PFSK-1 (cell line): ENCODE results near the gene CCND2.

Source experiments
- POLR2AphosphoS5 ChIP-seq: IDR thresholded peaks from 2 replicates; pipeline ENCODE4 v1.6.1; 2012; ENCODE audit warnings: low read depth, mild to moderate bottlenecking, control low read depth, low read length, moderate library complexity
- SIN3A ChIP-seq: IDR thresholded peaks from 2 replicates; pipeline ENCODE4 v1.6.1; 2012; ENCODE audit warnings: mild to moderate bottlenecking, low read length, moderate library complexity, borderline replicate concordance; ENCODE audit not compliant: insufficient read depth
- TAF1 ChIP-seq: IDR thresholded peaks from 2 replicates; pipeline ENCODE4 v1.6.1; 2012; ENCODE audit warnings: low read length, control low read depth, borderline replicate concordance; ENCODE audit not compliant: insufficient read depth
- TF ChIP-seq, protein P1 (sequence below), 2 experiments: IDR thresholded peaks; 2 replicates each; pipeline versions ENCODE4 v1.6.1 to v1.8.0; 2011 to 2012; ENCODE audit warnings: low read depth in 2 of 2, low read length in 2 of 2, control low read depth in 1 of 2, inconsistent platforms in 1 of 2, mild to moderate bottlenecking in 1 of 2, moderate library complexity in 1 of 2; ENCODE audit not compliant: insufficient read depth in 1 of 2

DNA sequence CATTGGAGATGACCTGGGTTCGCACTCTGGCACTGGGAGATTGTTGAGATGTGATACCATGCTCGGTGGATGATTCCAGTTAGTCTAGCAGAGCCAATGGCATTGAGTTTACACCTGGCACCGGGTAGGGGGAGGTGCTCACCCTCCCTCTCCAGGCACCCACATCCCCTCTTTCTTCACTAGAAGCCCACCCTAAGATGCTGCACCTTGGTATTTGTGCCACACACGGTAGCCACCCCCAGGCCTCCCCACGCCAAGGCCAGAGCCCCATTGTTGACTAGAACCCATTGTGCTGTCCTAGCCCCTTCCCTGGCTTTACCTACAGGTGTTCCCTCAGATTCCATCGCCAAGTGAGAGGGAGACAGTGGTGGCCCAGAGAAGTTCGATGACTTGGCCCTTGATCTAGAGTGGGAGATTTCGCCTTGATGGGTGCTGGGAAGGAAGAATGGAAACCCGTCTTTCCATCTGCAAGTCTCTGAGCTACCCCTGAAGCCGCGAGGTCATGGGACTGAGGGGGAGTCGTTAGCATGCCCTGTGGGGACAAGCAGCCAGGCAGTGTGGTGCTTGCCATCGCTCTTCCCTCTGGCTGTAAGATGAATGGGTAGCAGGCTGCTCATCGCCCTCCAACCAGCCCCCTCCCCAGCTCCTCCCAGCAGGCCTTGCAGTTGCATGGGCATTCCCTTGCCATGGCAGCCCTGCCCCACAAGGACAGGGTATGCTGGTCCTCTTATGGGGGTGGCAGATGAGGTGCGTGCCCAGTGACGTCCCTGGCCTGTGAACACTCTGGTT is 8.7 kb downstream of the CCND2 start:
- TF ChIP-seq POLR2AphosphoS5: no peak; the same call in 1 of the 2 replicates
- TF ChIP-seq SIN3A: no peak
- TF ChIP-seq, protein P1, sequence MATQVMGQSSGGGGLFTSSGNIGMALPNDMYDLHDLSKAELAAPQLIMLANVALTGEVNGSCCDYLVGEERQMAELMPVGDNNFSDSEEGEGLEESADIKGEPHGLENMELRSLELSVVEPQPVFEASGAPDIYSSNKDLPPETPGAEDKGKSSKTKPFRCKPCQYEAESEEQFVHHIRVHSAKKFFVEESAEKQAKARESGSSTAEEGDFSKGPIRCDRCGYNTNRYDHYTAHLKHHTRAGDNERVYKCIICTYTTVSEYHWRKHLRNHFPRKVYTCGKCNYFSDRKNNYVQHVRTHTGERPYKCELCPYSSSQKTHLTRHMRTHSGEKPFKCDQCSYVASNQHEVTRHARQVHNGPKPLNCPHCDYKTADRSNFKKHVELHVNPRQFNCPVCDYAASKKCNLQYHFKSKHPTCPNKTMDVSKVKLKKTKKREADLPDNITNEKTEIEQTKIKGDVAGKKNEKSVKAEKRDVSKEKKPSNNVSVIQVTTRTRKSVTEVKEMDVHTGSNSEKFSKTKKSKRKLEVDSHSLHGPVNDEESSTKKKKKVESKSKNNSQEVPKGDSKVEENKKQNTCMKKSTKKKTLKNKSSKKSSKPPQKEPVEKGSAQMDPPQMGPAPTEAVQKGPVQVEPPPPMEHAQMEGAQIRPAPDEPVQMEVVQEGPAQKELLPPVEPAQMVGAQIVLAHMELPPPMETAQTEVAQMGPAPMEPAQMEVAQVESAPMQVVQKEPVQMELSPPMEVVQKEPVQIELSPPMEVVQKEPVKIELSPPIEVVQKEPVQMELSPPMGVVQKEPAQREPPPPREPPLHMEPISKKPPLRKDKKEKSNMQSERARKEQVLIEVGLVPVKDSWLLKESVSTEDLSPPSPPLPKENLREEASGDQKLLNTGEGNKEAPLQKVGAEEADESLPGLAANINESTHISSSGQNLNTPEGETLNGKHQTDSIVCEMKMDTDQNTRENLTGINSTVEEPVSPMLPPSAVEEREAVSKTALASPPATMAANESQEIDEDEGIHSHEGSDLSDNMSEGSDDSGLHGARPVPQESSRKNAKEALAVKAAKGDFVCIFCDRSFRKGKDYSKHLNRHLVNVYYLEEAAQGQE (IDR thresholded peaks at IDR 0.05; ENCODE audit: insufficient read depth in 1 of 2, low read depth in 2 of 2, low read length in 2 of 2): no peak
- no peak for TF ChIP-seq TAF1
